Adrenal gland (tissue), 12 donors: ENCODE results near the gene RAPGEF4. TPM values are rescaled to one million over a fixed set of nuclear protein-coding genes. Genes with fewer than 3 reads are reported as not detected.

Source experiments
- DNase-seq, 7 donors: peaks; one replicate each; pipeline ENCODE4 v3.0.0-alpha.2; 2019 to 2020
- H3K27ac ChIP-seq, 5 donors: fragments of 200-600 bp; sonication (generic) in 4 of 5; 1 replicate in 3 of 5; 2 replicates in 2 of 5; pipeline versions ENCODE4 v1.5.1 to v1.8.0; 2016 to 2020; ENCODE audit warnings: mild to moderate bottlenecking in 1 of 5
- H3K27me3 ChIP-seq: fragments of 200-600 bp; 2 replicates; pipeline ENCODE4 v1.8.0; 2021
- H3K36me3 ChIP-seq, 2 donors: fragments of 200-600 bp; replicated peaks in 1 of 2; 1 replicate in 1 of 2; 2 replicates in 1 of 2; pipeline versions ENCODE4 v1.5.1 to v1.8.0; 2018 to 2022
- H3K4me1 ChIP-seq, 2 donors: fragments of 200-600 bp; replicated peaks in 1 of 2; 1 replicate in 1 of 2; 2 replicates in 1 of 2; pipeline versions ENCODE4 v1.5.1 to v1.8.0; 2018 to 2021
- H3K4me3 ChIP-seq, 4 donors: fragments of 200-600 bp; sonication (generic) in 3 of 4; one replicate each; pipeline ENCODE4 v1.5.1; 2016 to 2018
- H3K9me3 ChIP-seq, 3 donors: fragments of 200-600 bp; sonication (generic) in 1 of 3; replicated peaks in 1 of 3; 1 replicate in 2 of 3; 2 replicates in 1 of 3; pipeline versions ENCODE4 v1.5.1 to v1.8.0; 2016 to 2021
- POLR2A ChIP-seq, 2 donors: fragments of 450-650 bp; IDR thresholded peaks; one replicate each; pipeline ENCODE4 v1.6.1; 2017; ENCODE audit warnings: antibody characterized with exemption in 2 of 2, mild to moderate bottlenecking in 2 of 2, moderate library complexity in 1 of 2
- WGBS, 4 donors: extraction: QIAGEN DNeasy Blood & Tissue Kit in 2 of 4; methylation state at CpG; one replicate each; pipeline versions ENCODE4 v1.1.5 to v1.1.7; 2013 to 2017; 5-methylcytosine and 5-hydroxymethylcytosine counted together
- intact Hi-C, 2 donors: fragments of 100-400 bp; cut with DNase I; formaldehyde crosslinking; loops; one replicate each; pipeline versions ENCODE4 v1.14.1 to v1.15.0; 2022 to 2023
- polyA plus RNA-seq, 3 donors: library from polyadenylated mRNA; stranded (reverse); fragments of 200-250 nt in 2 of 3; fragments of 350-450 nt in 1 of 3; fragmentation: Illumina TruSeq in 1 of 3; extraction: RNeasy Lipid Tissue Mini Kit (QIAGEN cat#74804) in 1 of 3; gene quantifications; one replicate each; pipeline ENCODE4 v1.2.3, GENCODE V29; 2013 to 2014
- total RNA-seq, 9 donors: library from RNA; depleted of rRNA in 4 of 9; stranded (reverse); fragments of >200 nt in 4 of 9; fragments of 120-200 nt in 1 of 9; fragmentation: NEBNext Ultra II Directional in 1 of 9; extraction: Animal tissue kit (Norgen Biotek cat#: 25700) in 1 of 9; gene quantifications; one replicate each; pipeline versions ENCODE4 v1.1.0 to v1.2.4, GENCODE V29; 2013 to 2023
- TF ChIP-seq, protein P1 (sequence below), 6 experiments: fragments of 450-650 bp in 4 of 6; fragments of 200-600 bp in 2 of 6; sonication (generic) in 1 of 6; IDR thresholded peaks; 1 replicate in 5 of 6; 2 replicates in 1 of 6; pipeline versions ENCODE4 v1.5.1 to v1.8.0; 2016 to 2021; ENCODE audit warnings: antibody characterized with exemption in 6 of 6, mild to moderate bottlenecking in 2 of 6, moderate library complexity in 1 of 6
- donor health status: healthy with polysubstance abuse.
- donor health status: Bipolar disorder and iron deficiency.
- donor health status: DM: yes; HTN: yes; CAD: no.
- donor health status: DM: no; HTN: no; CAD: no.
- donor health status: DM: no; HTN: no; CAD: no.
- donor health status: DM: yes; HTN: yes; CAD: no.

The RAPGEF4 gene
- total and polyA plus RNA-seq, 12 donors = 24.8 to 288 (median 101) TPM

DNA sequence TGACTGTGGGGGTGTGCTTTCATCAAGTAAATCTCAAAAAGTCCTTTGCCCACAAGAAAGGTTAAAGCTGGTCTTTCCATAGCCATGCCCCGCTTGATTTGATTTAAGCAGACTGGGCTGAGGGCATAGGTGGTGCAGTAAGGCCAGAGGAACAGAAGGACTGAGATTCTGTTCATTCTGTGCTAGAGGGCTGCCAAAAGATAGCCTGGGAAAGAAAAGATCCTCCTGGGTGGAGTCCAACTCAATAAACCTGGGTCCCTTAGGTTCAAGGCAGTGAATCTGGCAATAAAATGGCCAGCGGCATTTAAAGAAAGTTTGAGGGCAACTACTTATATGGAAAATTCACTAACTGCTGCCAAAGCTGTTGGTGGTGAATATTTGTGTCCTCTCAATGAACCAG is 280.8 kb downstream of the RAPGEF4 start:
- TF ChIP-seq, protein P1, sequence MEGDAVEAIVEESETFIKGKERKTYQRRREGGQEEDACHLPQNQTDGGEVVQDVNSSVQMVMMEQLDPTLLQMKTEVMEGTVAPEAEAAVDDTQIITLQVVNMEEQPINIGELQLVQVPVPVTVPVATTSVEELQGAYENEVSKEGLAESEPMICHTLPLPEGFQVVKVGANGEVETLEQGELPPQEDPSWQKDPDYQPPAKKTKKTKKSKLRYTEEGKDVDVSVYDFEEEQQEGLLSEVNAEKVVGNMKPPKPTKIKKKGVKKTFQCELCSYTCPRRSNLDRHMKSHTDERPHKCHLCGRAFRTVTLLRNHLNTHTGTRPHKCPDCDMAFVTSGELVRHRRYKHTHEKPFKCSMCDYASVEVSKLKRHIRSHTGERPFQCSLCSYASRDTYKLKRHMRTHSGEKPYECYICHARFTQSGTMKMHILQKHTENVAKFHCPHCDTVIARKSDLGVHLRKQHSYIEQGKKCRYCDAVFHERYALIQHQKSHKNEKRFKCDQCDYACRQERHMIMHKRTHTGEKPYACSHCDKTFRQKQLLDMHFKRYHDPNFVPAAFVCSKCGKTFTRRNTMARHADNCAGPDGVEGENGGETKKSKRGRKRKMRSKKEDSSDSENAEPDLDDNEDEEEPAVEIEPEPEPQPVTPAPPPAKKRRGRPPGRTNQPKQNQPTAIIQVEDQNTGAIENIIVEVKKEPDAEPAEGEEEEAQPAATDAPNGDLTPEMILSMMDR (IDR thresholded peaks at IDR 0.05) = no peak
- TF ChIP-seq POLR2A (IDR thresholded peaks at IDR 0.05) = no peak
- Histone ChIP-seq H3K4me3 (no peak overlapping the region), H3K4me1 (peaks cover 0 to 11% of the 10 kb centered on the region in 2 donors), H3K9me3 (no peaks in the 10 kb centered on the region), H3K36me3 (peaks cover 0 to 16% of the 10 kb centered on the region in 2 donors), H3K27me3 (no peaks in the 10 kb centered on the region), H3K27ac (peak overlapping the region in 3 of 5 donors; percentile 15 to 45 (median 18))
- intact Hi-C loops = loop anchor here in 1 of 2 donors (5.0 kb wide), 1 partner anchor 39 kb away; no protein-coding TSS in a partner anchor
- no peak for DNase-seq
- 82 to 88% (median 85%) methylated on average over 2 of the region's 2 CpGs for WGBS, 4 donors

GRCh38 chr2:173017646-173018420 is 282.2 kb downstream of the RAPGEF4 start:
- Histone ChIP-seq H3K27me3 (no peaks in the 10 kb centered on the region), H3K36me3 (peaks cover 0 to 30% of the 10 kb centered on the region in 2 donors), H3K27ac (peak overlapping the region in 2 of 5 donors; percentile 1 to 45), H3K9me3 (no peaks in the 10 kb centered on the region), H3K4me1 (peaks cover 0 to 11% of the 10 kb centered on the region in 2 donors), H3K4me3 (no peak overlapping the region)
- 68 to 87% (median 78%) methylated on average over 6 of the region's 6 CpGs for whole genome bisulfite sequencing, 4 donors
- intact Hi-C loops = loop anchor here in 1 of 2 donors (5.0 kb wide), 1 partner anchor 41 kb away; no protein-coding TSS in a partner anchor
- peak in 3 of 7 donors; percentile 42 to 63 (median 54) for DNase-seq
- TF ChIP-seq POLR2A (IDR thresholded peaks at IDR 0.05) = no peak
- TF ChIP-seq, protein P1 (IDR thresholded peaks at IDR 0.05) = no peak

GRCh38 chr2:173019755-173020154 is 284.1 kb downstream of the RAPGEF4 start:
- DNase-seq = no peak
- H3K9me3 ChIP-seq = no peaks in the 10 kb centered on the region
- intact Hi-C loops = loop anchor here (5.0 to 10.0 kb wide), 2 partner anchors 42 to 215 kb away; no protein-coding TSS in a partner anchor
- H3K27ac ChIP-seq = no peak overlapping the region
- H3K27me3 ChIP-seq = no peaks in the 10 kb centered on the region
- H3K36me3 ChIP-seq = peaks cover 0 to 44% of the 10 kb centered on the region in 2 donors
- TF ChIP-seq, protein P1 (IDR thresholded peaks at IDR 0.05) = no peak
- TF ChIP-seq POLR2A (IDR thresholded peaks at IDR 0.05) = no peak
- H3K4me1 ChIP-seq = peaks cover 0 to 11% of the 10 kb centered on the region in 2 donors
- H3K4me3 ChIP-seq = no peak overlapping the region

DNA sequence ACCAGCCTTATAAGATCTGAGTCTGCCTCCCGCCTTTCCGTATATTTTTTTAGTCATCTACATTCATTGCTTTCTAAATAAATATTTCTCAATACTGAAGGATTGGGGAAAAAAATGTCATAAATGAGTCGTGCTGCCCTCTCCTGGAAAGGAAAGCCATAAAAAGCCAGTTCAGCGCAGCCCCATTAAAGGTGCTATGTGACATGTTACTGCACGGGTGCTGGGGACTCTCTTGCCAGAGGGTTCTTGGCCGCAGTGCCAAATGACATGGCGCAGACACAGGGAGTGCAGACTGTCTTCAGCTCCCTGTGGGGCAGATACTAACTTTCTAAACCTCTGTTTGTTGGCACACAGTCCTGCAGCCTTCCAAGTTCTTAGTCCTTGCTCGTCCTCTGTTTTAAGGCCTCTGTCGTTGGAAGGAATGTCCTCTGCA is 286.3 kb downstream of the RAPGEF4 start:
- Histone ChIP-seq H3K4me1 (peaks cover 0 to 2% of the 10 kb centered on the region in 2 donors), H3K36me3 (peaks cover 0 to 61% of the 10 kb centered on the region in 2 donors), H3K9me3 (no peaks in the 10 kb centered on the region), H3K27me3 (no peaks in the 10 kb centered on the region), H3K4me3 (no peak overlapping the region), H3K27ac (no peak overlapping the region)
- DNase-seq = no peak
- intact Hi-C loops = loop anchor here (10.0 kb wide), 1 partner anchor 217 kb away; no protein-coding TSS in a partner anchor
- 64 to 74% (median 69%) methylated on average over 8 to 9 of the region's 9 CpGs for WGBS, 4 donors
- TF ChIP-seq, protein P1 (IDR thresholded peaks at IDR 0.05) = peak in 4 of 6 experiments; percentile 19 to 23 (median 22)
- no peak for TF ChIP-seq POLR2A (IDR thresholded peaks at IDR 0.05)
